ENCODE measurements around the gene ZBTB4. TPM values are rescaled to one million over a fixed set of nuclear protein-coding genes. Genes with fewer than 3 reads are reported as not detected.
A peak's percentile ranks its signal among the peaks of the same experiment; 100 is the strongest.

ZBTB4 gene
- total and polyA plus RNA-seq, 8 donors = 15.8 to 31.5 (median 20.1) TPM

DNA sequence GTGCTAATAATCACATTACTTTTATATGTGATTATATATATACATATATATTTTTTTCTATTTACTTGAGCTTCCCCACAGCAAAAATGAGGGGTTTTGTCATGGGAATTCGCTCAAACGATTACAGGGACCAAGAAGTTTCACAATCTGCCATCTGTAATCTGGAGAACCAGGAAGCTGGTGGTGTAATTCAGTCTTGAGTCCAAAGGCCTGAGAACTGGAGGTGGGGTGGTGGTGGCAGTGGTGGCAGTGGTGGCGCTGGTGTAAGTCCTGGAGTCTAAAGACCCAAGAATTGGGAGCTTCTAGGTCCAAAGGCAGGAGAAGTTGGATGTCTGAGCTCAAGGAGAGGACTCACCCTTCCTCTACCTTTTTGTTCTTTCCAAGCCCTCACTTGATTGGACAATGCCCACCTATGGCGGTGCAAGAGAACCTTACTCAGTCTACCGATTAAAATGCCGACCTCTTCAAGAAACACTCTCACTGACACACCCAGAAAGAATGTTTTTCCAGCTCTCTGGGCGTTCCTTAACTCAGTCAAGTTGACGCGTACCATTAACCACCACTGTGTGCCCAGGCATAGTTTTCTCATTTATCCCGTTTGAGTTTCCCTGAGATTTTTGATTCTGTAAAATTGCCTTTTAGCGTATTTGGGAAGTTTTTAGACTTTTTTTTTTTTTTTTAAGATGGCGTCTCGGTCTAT is 36.6 kb upstream of the ZBTB4 start:
- Histone ChIP-seq H3K4me1 (peaks cover 0 to 21% (median 4%) of the 10 kb centered on the region in 4 donors), H3K27ac (peak overlapping the region in 3 of 5 donors; percentile 33 to 43 (median 42)), H3K9me3 (no peaks in the 10 kb centered on the region), H3K36me3 (peaks cover 32 to 36% (median 36%) of the 10 kb centered on the region in 4 donors), H3K4me3 (no peak overlapping the region), H3K27me3 (no peaks in the 10 kb centered on the region)
- intact Hi-C loops (cut with DNase I; ENCODE audit: low total_unique reads) = no loop called here
- 78 to 87% (median 84%) methylated on average over 13 of the region's 13 CpGs for whole genome bisulfite sequencing, 5 donors
- TF ChIP-seq, protein P1, sequence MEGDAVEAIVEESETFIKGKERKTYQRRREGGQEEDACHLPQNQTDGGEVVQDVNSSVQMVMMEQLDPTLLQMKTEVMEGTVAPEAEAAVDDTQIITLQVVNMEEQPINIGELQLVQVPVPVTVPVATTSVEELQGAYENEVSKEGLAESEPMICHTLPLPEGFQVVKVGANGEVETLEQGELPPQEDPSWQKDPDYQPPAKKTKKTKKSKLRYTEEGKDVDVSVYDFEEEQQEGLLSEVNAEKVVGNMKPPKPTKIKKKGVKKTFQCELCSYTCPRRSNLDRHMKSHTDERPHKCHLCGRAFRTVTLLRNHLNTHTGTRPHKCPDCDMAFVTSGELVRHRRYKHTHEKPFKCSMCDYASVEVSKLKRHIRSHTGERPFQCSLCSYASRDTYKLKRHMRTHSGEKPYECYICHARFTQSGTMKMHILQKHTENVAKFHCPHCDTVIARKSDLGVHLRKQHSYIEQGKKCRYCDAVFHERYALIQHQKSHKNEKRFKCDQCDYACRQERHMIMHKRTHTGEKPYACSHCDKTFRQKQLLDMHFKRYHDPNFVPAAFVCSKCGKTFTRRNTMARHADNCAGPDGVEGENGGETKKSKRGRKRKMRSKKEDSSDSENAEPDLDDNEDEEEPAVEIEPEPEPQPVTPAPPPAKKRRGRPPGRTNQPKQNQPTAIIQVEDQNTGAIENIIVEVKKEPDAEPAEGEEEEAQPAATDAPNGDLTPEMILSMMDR (IDR thresholded peaks at IDR 0.05) = no peak
- peak in 1 of 3 donors; percentile 27 for TF ChIP-seq POLR2AphosphoS5 (IDR thresholded peaks at IDR 0.05)
- peak; percentile 28 to 67 for DNase-seq

DNA sequence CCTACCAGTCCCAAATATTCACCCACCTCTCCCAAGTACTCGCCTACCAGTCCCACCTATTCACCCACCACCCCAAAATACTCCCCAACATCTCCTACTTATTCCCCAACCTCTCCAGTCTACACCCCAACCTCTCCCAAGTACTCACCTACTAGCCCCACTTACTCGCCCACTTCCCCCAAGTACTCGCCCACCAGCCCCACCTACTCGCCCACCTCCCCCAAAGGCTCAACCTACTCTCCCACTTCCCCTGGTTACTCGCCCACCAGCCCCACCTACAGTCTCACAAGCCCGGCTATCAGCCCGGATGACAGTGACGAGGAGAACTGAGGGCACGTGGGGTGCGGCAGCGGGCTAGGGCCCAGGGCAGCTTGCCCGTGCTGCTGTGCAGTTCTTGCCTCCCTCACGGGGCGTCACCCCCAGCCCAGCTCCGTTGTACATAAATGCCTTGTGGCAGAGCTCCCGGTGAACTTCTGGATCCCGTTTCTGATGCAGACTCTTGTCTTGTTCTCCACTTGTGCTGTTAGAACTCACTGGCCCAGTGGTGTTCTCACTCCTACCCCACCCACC is 34.5 kb upstream of the ZBTB4 start:
- Histone ChIP-seq H3K36me3 (peaks cover 52 to 57% (median 57%) of the 10 kb centered on the region in 4 donors), H3K4me3 (no peak overlapping the region), H3K27me3 (no peaks in the 10 kb centered on the region), H3K9me3 (no peaks in the 10 kb centered on the region), H3K4me1 (peaks cover 0 to 21% (median 4%) of the 10 kb centered on the region in 4 donors), H3K27ac (no peak overlapping the region)
- no peak for DNase-seq
- WGBS, 5 donors = 58 to 80% (median 73%) methylated on average over 17 of the region's 17 CpGs
- TF ChIP-seq POLR2A (IDR thresholded peaks at IDR 0.05) (no peak), POLR2AphosphoS5 (IDR thresholded peaks at IDR 0.05) (no peak), EP300 (IDR thresholded peaks at IDR 0.05) (no peak)
- TF ChIP-seq, protein P1 (IDR thresholded peaks at IDR 0.05) = no peak
- intact Hi-C loops (cut with DNase I; ENCODE audit: low total_unique reads) = loop anchor here (5.0 kb wide), 1 partner anchor 38 kb away; no protein-coding TSS in a partner anchor

DNA sequence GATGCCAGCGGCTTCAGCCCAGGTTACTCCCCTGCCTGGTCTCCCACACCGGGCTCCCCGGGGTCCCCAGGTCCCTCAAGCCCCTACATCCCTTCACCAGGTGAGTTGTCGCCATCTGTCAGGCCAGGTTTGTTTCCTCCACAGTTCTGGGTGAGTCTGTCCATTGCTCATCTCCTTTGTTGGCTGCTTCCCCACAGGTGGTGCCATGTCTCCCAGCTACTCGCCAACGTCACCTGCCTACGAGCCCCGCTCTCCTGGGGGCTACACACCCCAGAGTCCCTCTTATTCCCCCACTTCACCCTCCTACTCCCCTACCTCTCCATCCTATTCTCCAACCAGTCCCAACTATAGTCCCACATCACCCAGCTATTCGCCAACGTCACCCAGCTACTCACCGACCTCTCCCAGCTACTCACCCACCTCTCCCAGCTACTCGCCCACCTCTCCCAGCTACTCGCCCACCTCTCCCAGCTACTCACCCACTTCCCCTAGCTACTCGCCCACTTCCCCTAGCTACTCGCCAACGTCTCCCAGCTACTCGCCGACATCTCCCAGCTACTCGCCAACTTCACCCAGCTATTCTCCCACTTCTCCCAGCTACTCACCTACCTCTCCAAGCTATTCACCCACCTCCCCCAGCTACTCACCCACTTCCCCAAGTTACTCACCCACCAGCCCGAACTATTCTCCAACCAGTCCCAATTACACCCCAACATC is 33.6 kb upstream of the ZBTB4 start:
- H3K27ac ChIP-seq = no peak overlapping the region
- 89 to 93% (median 91%) methylated on average over 20 of the region's 20 CpGs for WGBS, 5 donors
- TF ChIP-seq POLR2A (IDR thresholded peaks at IDR 0.05) = no peak
- TF ChIP-seq, protein P1 (IDR thresholded peaks at IDR 0.05) = no peak
- no peak for TF ChIP-seq EP300 (IDR thresholded peaks at IDR 0.05)
- no peak for TF ChIP-seq POLR2AphosphoS5 (IDR thresholded peaks at IDR 0.05)
- H3K4me1 ChIP-seq = peaks cover 0 to 21% (median 4%) of the 10 kb centered on the region in 4 donors
- no peak for DNase-seq
- intact Hi-C loops (cut with DNase I; ENCODE audit: low total_unique reads) = loop anchor here (5.0 kb wide), 1 partner anchor 39 kb away; no protein-coding TSS in a partner anchor
- H3K9me3 ChIP-seq = no peaks in the 10 kb centered on the region
- no peaks in the 10 kb centered on the region for H3K27me3 ChIP-seq
- H3K36me3 ChIP-seq = peaks cover 62 to 67% (median 66%) of the 10 kb centered on the region in 4 donors
- H3K4me3 ChIP-seq = no peak overlapping the region

DNA sequence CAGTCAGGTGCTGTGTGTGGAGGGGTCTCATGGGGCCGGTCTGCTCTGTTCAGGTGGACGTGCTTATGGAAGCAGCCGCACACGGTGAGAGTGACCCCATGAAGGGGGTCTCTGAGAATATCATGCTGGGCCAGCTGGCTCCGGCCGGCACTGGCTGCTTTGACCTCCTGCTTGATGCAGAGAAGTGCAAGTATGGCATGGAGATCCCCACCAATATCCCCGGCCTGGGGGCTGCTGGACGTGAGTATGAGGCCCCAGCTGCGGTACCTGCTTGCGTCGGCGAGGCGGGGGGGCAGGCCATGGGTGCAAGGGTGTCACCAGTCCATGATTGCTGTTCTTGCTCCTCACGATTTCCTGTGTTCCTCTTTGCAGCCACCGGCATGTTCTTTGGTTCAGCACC is 32.7 kb upstream of the ZBTB4 start:
- DNase-seq = no peak
- WGBS, 5 donors = 85 to 92% (median 90%) methylated on average over 6 to 15 of the region's 15 CpGs
- Histone ChIP-seq H3K4me3 (no peak overlapping the region), H3K36me3 (peaks cover 69 to 75% (median 75%) of the 10 kb centered on the region in 4 donors), H3K27me3 (no peaks in the 10 kb centered on the region), H3K27ac (no peak overlapping the region), H3K4me1 (peaks cover 0 to 21% (median 4%) of the 10 kb centered on the region in 4 donors), H3K9me3 (no peaks in the 10 kb centered on the region)
- TF ChIP-seq POLR2AphosphoS5 (IDR thresholded peaks at IDR 0.05) = no peak
- TF ChIP-seq, protein P1 (IDR thresholded peaks at IDR 0.05) = no peak
- no peak for TF ChIP-seq EP300 (IDR thresholded peaks at IDR 0.05)
- TF ChIP-seq POLR2A (IDR thresholded peaks at IDR 0.05) = no peak
- intact Hi-C loops (cut with DNase I; ENCODE audit: low total_unique reads) = loop anchor here (5.0 kb wide), 1 partner anchor 40 kb away; no protein-coding TSS in a partner anchor

Measured in stomach (tissue), 9 donors.